H9 (cell line): Measurements from ENCODE around the gene C16orf92. TPM values are rescaled to one million over a fixed set of nuclear protein-coding genes. Genes with fewer than 3 reads are reported as not detected.

Source experiments
- DNase-seq: peaks from one replicate; pipeline ENCODE4 v3.0.0-alpha.2; 2017
- H2AFZ ChIP-seq: one replicate; pipeline ENCODE4 v1.6.1; 2013; ENCODE audit warnings: mild to moderate bottlenecking, low read length, control low read depth, moderate library complexity
- H2AK5ac ChIP-seq: 2 replicates; pipeline ENCODE4 v1.6.1; 2013; ENCODE audit warnings: low read length, control low read depth, mixed read lengths; ENCODE audit not compliant: insufficient read length
- H2BK120ac ChIP-seq: one replicate; pipeline ENCODE4 v1.6.1; 2013; ENCODE audit warnings: low read depth, mild to moderate bottlenecking, low read length, control low read depth, inconsistent platforms; ENCODE audit not compliant: poor library complexity, severe bottlenecking
- H2BK12ac ChIP-seq: 2 replicates; pipeline ENCODE4 v1.6.1; 2013; ENCODE audit warnings: low read length, control low read depth, mixed read lengths, low read depth; ENCODE audit not compliant: insufficient read length
- H2BK15ac ChIP-seq: 2 replicates; pipeline ENCODE4 v1.6.1; 2013; ENCODE audit warnings: low read depth, low read length, control low read depth
- H2BK20ac ChIP-seq: one replicate; pipeline ENCODE4 v1.6.1; 2013; ENCODE audit warnings: low read depth, mild to moderate bottlenecking, low read length, control low read depth, inconsistent platforms; ENCODE audit not compliant: poor library complexity, severe bottlenecking
- H2BK5ac ChIP-seq: 2 replicates; pipeline ENCODE4 v1.6.1; 2013; ENCODE audit warnings: low read length, control low read depth, mixed read lengths; ENCODE audit not compliant: insufficient read length
- H3K14ac ChIP-seq: 2 replicates; pipeline ENCODE4 v1.6.1; 2013; ENCODE audit warnings: low read length, control low read depth; ENCODE audit not compliant: insufficient read depth
- H3K18ac ChIP-seq: 2 replicates; pipeline ENCODE4 v1.6.1; 2013; ENCODE audit warnings: low read depth, mild to moderate bottlenecking, mixed read lengths, low read length, control low read depth; ENCODE audit not compliant: insufficient read length
- H3K23ac ChIP-seq: 2 replicates; pipeline ENCODE4 v1.6.1; 2013; ENCODE audit warnings: low read length, control low read depth, mixed read lengths, low read depth; ENCODE audit not compliant: insufficient read length
- H3K23me2 ChIP-seq: 2 replicates; pipeline ENCODE4 v1.6.1; 2013; ENCODE audit warnings: low read depth, mild to moderate bottlenecking, mixed read lengths, low read length, control low read depth; ENCODE audit not compliant: insufficient read length, poor library complexity, severe bottlenecking
- H3K27ac ChIP-seq: 2 replicates; pipeline ENCODE4 v1.5.1; 2013; ENCODE audit warnings: low read length, control low read depth, mixed read lengths, low read depth; ENCODE audit not compliant: insufficient read length
- H3K27me3 ChIP-seq: 2 replicates; pipeline ENCODE4 v1.6.1; 2013; ENCODE audit warnings: low read length, control low read depth, inconsistent platforms; ENCODE audit not compliant: insufficient read depth
- H3K4ac ChIP-seq: 2 replicates; pipeline ENCODE4 v1.6.1; 2013; ENCODE audit warnings: low read depth, mild to moderate bottlenecking, control low read depth, inconsistent platforms, low read length, moderate library complexity
- H3K4me1 ChIP-seq: 2 replicates; pipeline ENCODE4 v1.6.1; 2013; ENCODE audit warnings: low read length, control low read depth, inconsistent platforms; ENCODE audit not compliant: insufficient read depth
- H3K4me2 ChIP-seq: 2 replicates; pipeline ENCODE4 v1.6.1; 2013; ENCODE audit warnings: low read length, control low read depth, mixed read lengths; ENCODE audit not compliant: insufficient read length, insufficient read depth
- H3K56ac ChIP-seq: 2 replicates; pipeline ENCODE4 v1.6.1; 2013; ENCODE audit warnings: low read depth, mild to moderate bottlenecking, mixed read lengths, low read length, control low read depth; ENCODE audit not compliant: insufficient read length
- H3K79me1 ChIP-seq: 2 replicates; pipeline ENCODE4 v1.6.1; 2013; ENCODE audit warnings: low read depth, mild to moderate bottlenecking, moderate library complexity, low read length, control low read depth, inconsistent platforms; ENCODE audit not compliant: insufficient read depth, poor library complexity, severe bottlenecking
- H3K79me2 ChIP-seq: 2 replicates; pipeline ENCODE4 v1.6.1; 2013; ENCODE audit warnings: low read length, control low read depth, inconsistent platforms; ENCODE audit not compliant: insufficient read depth
- H3K9ac ChIP-seq: 2 replicates; pipeline ENCODE4 v1.6.1; 2013; ENCODE audit warnings: low read length, control low read depth, mixed read lengths; ENCODE audit not compliant: insufficient read length; ENCODE audit errors: extremely low read depth
- H3K9me3 ChIP-seq: one replicate; pipeline ENCODE4 v1.6.1; 2013; ENCODE audit warnings: low read depth, low read length, inconsistent platforms; ENCODE audit not compliant: control insufficient read depth
- H3T11ph ChIP-seq: one replicate; pipeline ENCODE4 v1.6.1; 2013; ENCODE audit warnings: mild to moderate bottlenecking, low read length, control low read depth, inconsistent platforms
- H4K20me1 ChIP-seq: one replicate; pipeline ENCODE4 v1.6.1; 2013; ENCODE audit not compliant: control insufficient read depth, insufficient read length, insufficient read depth
- H4K5ac ChIP-seq: 2 replicates; pipeline ENCODE4 v1.6.1; 2013; ENCODE audit warnings: low read depth, mild to moderate bottlenecking, mixed read lengths, low read length, control low read depth; ENCODE audit not compliant: insufficient read length
- H4K8ac ChIP-seq: replicated peaks from 2 replicates; pipeline ENCODE4 v1.6.1; 2013; ENCODE audit warnings: low read length, control low read depth, mixed read lengths, low read depth; ENCODE audit not compliant: insufficient read length
- H4K91ac ChIP-seq: 2 replicates; pipeline ENCODE4 v1.6.1; 2013; ENCODE audit warnings: low read depth, mild to moderate bottlenecking, moderate library complexity, mixed read lengths, low read length, control low read depth; ENCODE audit not compliant: insufficient read length
- H3K27ac Mint-ChIP-seq, 3 experiments: 2 replicates in 2 of 3; 3 replicates in 1 of 3; pipeline ENCODE4 v1.8.0; 2020 to 2021; ENCODE audit warnings: mixed read lengths in 3 of 3, mild to moderate bottlenecking in 1 of 3, moderate library complexity in 1 of 3
- H3K27me3 Mint-ChIP-seq: 2 replicates; pipeline ENCODE4 v1.8.0; 2021; ENCODE audit warnings: low read depth, mild to moderate bottlenecking, moderate library complexity, mixed read lengths
- H3K36me3 Mint-ChIP-seq, 3 experiments: 2 replicates in 2 of 3; 3 replicates in 1 of 3; pipeline ENCODE4 v1.8.0; 2020 to 2021; ENCODE audit warnings: low read depth in 3 of 3, mixed read lengths in 3 of 3; ENCODE audit not compliant: insufficient read depth in 1 of 3
- H3K4me1 Mint-ChIP-seq, 2 experiments: 2 replicates each; pipeline ENCODE4 v1.8.0; 2020; ENCODE audit warnings: mixed read lengths in 2 of 2
- H3K4me3 Mint-ChIP-seq, 2 experiments: 2 replicates in 1 of 2; 3 replicates in 1 of 2; pipeline ENCODE4 v1.8.0; 2020 to 2021; ENCODE audit warnings: mild to moderate bottlenecking in 2 of 2, mixed read lengths in 2 of 2, moderate library complexity in 1 of 2
- H3K9me3 Mint-ChIP-seq, 2 experiments: 2 replicates in 1 of 2; 3 replicates in 1 of 2; pipeline ENCODE4 v1.8.0; 2020; ENCODE audit warnings: mild to moderate bottlenecking in 2 of 2, mixed read lengths in 2 of 2, moderate library complexity in 1 of 2
- WGBS: extraction: QIAGEN DNeasy Blood & Tissue Kit; methylation state at CpG from one replicate; pipeline ENCODE4 v1.1.7; 2013; ENCODE audit warnings: missing lambda C conversion rate, low lambda C conversion rate, mixed read lengths; ENCODE audit not compliant: insufficient read length; ENCODE audit errors: extremely low coverage; 5-methylcytosine and 5-hydroxymethylcytosine counted together
- total RNA-seq: library from RNA; stranded (reverse); gene quantifications from 2 replicates; pipeline ENCODE4 v1.2.1, GENCODE V29; 2021
- TF ChIP-seq, protein P1 (sequence below): fragments of 200-600 bp; sonication (generic); conservative IDR thresholded peaks from 3 replicates; pipeline ENCODE4 v1.8.0; 2021; ENCODE audit warnings: antibody characterized with exemption, mild to moderate bottlenecking

The C16orf92 gene
- total RNA-seq, 1 experiment from 2014 or later, result not detected

DNA sequence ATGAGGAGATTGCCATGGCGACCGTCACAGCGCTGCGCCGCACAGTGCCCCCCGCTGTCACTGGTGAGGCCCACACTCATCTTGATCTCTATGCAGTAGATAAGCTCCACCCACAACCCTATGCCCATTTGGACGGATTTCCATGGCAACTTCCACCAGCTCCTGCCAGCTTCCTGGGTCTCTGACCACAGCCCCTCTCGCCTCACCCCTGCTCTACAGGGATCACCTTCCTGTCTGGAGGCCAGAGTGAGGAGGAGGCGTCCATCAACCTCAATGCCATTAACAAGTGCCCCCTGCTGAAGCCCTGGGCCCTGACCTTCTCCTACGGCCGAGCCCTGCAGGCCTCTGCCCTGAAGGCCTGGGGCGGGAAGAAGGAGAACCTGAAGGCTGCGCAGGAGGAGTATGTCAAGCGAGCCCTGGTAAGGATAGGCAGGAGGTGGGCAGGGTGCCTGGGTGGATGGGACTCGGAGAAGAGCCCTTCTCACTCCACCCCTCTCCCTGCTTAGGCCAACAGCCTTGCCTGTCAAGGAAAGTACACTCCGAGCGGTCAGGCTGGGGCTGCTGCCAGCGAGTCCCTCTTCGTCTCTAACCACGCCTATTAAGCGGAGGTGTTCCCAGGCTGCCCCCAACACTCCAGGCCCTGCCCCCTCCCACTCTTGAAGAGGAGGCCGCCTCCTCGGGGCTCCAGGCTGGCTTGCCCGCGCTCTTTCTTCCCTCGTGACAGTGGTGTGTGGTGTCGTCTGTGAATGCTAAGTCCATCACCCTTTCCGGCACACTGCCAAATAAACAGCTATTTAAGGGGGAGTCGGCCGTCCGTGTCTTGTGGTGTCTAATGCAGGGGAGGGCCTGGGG, 46.8 kb downstream of the C16orf92 start:
- peak overlapping the region in 1 of 3 experiments; percentile 70; a peak in 1 of 7 replicates for H3K27ac Mint-ChIP-seq

More for the DNA sequence above, 46.8 kb downstream of the C16orf92 start:
- H3T11ph ChIP-seq, result no peak overlapping the region
- no peak overlapping the region for H2AFZ ChIP-seq
- H3K4ac ChIP-seq, result no peak overlapping the region
- H2BK20ac ChIP-seq, result no peak overlapping the region
- peaks cover 7% of the 10 kb centered on the region for H3K79me1 ChIP-seq
- H3K14ac ChIP-seq, result no peak overlapping the region
- H4K5ac ChIP-seq, result no peak overlapping the region
- no peak overlapping the region for H2BK5ac ChIP-seq
- H3K36me3 Mint-ChIP-seq, result peaks cover 51 to 72% (median 58%) of the 10 kb centered on the region in 3 experiments
- no CpG with 5 or more reads among the region's 31 CpGs for WGBS
- H3K56ac ChIP-seq, result no peak overlapping the region
- H4K8ac ChIP-seq, result no peak overlapping the region
- no peak overlapping the region for H2BK15ac ChIP-seq
- H3K9me3 ChIP-seq, result no peaks in the 10 kb centered on the region
- peaks cover 12 to 24% of the 10 kb centered on the region in 2 experiments for H3K4me1 Mint-ChIP-seq
- no peaks in the 10 kb centered on the region; a peak in 1 of 5 replicates for H3K9me3 Mint-ChIP-seq
- no peak overlapping the region for H3K27ac ChIP-seq
- no peak overlapping the region for H2BK120ac ChIP-seq
- peaks cover 5% of the 10 kb centered on the region for H3K23me2 ChIP-seq
- H3K4me3 Mint-ChIP-seq, result peak overlapping the region in 1 of 2 experiments; percentile 23; a peak in 1 of 5 replicates
- no peaks in the 10 kb centered on the region for H3K27me3 ChIP-seq
- no peaks in the 10 kb centered on the region for H4K20me1 ChIP-seq
- no peak overlapping the region for H4K91ac ChIP-seq
- H3K4me1 ChIP-seq, result no peaks in the 10 kb centered on the region; the same call in 1 of the 2 replicates
- H3K23ac ChIP-seq, result no peak overlapping the region
- no peak overlapping the region for H2AK5ac ChIP-seq
- peaks cover 12% of the 10 kb centered on the region; the same call in 1 of the 2 replicates for H3K79me2 ChIP-seq
- H3K9ac ChIP-seq, result no peak overlapping the region
- no peak overlapping the region for H3K18ac ChIP-seq
- no peaks in the 10 kb centered on the region; the same call in 1 of the 2 replicates for H3K27me3 Mint-ChIP-seq
- TF ChIP-seq, protein P1, sequence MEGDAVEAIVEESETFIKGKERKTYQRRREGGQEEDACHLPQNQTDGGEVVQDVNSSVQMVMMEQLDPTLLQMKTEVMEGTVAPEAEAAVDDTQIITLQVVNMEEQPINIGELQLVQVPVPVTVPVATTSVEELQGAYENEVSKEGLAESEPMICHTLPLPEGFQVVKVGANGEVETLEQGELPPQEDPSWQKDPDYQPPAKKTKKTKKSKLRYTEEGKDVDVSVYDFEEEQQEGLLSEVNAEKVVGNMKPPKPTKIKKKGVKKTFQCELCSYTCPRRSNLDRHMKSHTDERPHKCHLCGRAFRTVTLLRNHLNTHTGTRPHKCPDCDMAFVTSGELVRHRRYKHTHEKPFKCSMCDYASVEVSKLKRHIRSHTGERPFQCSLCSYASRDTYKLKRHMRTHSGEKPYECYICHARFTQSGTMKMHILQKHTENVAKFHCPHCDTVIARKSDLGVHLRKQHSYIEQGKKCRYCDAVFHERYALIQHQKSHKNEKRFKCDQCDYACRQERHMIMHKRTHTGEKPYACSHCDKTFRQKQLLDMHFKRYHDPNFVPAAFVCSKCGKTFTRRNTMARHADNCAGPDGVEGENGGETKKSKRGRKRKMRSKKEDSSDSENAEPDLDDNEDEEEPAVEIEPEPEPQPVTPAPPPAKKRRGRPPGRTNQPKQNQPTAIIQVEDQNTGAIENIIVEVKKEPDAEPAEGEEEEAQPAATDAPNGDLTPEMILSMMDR, result no peak
- no peak overlapping the region for H2BK12ac ChIP-seq
- DNase-seq, result no peak
- no peak overlapping the region for H3K4me2 ChIP-seq
